Astrocyte of the cerebellum (primary cell): ENCODE results near the gene ASTN2.

ENCODE experiments used
- DNase-seq: peaks from one replicate; pipeline ENCODE4 v3.0.0-alpha.2; 2011; ENCODE audit warnings: low read depth
- H3K4me3 ChIP-seq: 2 replicates; pipeline ENCODE4 v1.5.1; 2011; ENCODE audit warnings: mild to moderate bottlenecking, low read depth, low read length, moderate library complexity
- in situ Hi-C: cut with HindIII; loops from 2 replicates; pipeline ENCODE4 v1.10.0; 2017; ENCODE audit warnings: low sequenced_read_pairs
- TF ChIP-seq, protein P1 (sequence below): IDR thresholded peaks from 2 replicates; pipeline ENCODE4 v1.5.1; 2012; ENCODE audit warnings: low read length, low read depth, moderate library complexity, mild to moderate bottlenecking; ENCODE audit errors: missing control alignments

Gene ASTN2

GRCh38 chr9:116476935-116477381 lies 937.9 kb downstream of the ASTN2 start:
- in situ Hi-C loops: no loop called here

GRCh38 chr9:116476002-116476401 lies 938.9 kb downstream of the ASTN2 start:
- H3K4me3 ChIP-seq: no peak overlapping the region
- TF ChIP-seq, protein P1, sequence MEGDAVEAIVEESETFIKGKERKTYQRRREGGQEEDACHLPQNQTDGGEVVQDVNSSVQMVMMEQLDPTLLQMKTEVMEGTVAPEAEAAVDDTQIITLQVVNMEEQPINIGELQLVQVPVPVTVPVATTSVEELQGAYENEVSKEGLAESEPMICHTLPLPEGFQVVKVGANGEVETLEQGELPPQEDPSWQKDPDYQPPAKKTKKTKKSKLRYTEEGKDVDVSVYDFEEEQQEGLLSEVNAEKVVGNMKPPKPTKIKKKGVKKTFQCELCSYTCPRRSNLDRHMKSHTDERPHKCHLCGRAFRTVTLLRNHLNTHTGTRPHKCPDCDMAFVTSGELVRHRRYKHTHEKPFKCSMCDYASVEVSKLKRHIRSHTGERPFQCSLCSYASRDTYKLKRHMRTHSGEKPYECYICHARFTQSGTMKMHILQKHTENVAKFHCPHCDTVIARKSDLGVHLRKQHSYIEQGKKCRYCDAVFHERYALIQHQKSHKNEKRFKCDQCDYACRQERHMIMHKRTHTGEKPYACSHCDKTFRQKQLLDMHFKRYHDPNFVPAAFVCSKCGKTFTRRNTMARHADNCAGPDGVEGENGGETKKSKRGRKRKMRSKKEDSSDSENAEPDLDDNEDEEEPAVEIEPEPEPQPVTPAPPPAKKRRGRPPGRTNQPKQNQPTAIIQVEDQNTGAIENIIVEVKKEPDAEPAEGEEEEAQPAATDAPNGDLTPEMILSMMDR: no peak
- no peak for DNase-seq
- in situ Hi-C loops: no loop called here

More at GRCh38 chr9:116476935-116477381, 937.9 kb downstream of the ASTN2 start:
- H3K4me3 ChIP-seq: no peak overlapping the region
- DNase-seq: no peak
- TF ChIP-seq, protein P1: no peak

- in situ Hi-C loops: no loop called here
These were observed 939.7 kb downstream of the ASTN2 start for GRCh38 chr9:116475201-116475600.

DNA sequence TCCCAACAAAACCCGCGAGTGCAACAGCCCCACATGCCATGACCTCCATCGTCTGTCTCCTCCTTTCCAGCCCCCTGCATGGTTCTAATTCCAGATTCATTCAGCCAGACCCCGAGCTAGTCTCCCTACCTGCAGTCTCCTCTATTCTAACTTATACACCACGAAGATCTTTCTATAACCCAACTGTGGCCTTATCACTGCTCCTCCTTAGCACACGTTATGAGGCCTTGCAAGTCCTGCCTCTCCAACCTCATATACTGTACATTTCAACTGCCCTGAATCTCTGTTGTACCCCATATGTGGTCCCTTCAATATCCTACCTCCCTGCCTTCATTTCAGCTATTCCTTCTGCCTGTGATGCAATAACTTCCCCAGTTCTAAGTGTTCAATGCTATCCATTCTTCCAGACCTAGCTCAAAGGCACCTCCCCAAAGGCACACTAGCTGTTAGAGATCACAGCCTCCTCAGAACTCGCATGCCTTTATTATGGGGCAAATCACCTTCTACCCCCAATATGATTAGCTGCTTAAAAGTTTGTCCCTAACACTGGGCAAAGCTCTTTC lies 942.8 kb downstream of the ASTN2 start:
- in situ Hi-C loops: no loop called here
- TF ChIP-seq, protein P1: no peak
- no peak overlapping the region for H3K4me3 ChIP-seq
- DNase-seq: no peak

More at GRCh38 chr9:116475201-116475600, 939.7 kb downstream of the ASTN2 start:
- TF ChIP-seq, protein P1: no peak
- no peak overlapping the region for H3K4me3 ChIP-seq
- no peak for DNase-seq

DNA sequence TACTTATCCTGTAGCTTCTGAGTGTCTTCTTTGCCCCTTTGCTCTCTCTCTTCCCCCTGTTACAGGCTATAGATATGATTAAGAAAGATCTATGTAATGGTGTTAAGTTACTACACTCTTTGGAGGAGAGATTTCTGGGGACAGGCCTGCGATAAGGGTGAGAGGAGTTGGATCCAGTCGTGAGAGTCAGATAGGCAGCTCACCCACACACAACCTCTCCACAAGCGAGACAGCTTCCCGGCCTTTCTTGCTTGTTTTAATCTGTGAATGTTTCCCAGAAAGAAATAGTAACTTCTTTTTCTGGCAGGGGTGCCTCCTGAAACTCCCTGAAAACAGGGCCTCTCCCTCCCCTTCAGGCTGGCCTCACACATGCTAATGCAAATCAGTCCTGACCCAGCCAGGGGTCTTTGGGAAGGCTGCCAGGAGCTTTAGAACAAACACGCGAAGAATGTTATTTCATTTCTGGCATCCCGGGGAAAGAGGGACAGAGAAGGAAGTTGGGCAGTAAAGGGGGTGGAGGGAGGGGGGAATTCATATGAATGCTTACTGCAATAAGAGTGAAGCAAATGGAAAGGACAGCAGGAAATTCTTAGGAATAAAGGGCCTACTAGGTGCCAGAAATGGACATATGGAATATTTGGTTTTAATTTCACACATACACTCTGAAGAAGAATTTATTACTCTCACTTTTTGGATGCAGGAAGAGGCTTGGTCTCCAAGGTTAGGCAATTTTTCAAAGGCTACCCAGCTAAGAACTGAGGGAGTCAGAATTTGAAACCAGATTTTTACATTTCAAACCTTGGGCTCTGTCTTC lies 943.6 kb downstream of the ASTN2 start:
- H3K4me3 ChIP-seq: no peak overlapping the region
- TF ChIP-seq, protein P1: no peak
- in situ Hi-C loops: no loop called here
- DNase-seq: peak; percentile 92

DNA sequence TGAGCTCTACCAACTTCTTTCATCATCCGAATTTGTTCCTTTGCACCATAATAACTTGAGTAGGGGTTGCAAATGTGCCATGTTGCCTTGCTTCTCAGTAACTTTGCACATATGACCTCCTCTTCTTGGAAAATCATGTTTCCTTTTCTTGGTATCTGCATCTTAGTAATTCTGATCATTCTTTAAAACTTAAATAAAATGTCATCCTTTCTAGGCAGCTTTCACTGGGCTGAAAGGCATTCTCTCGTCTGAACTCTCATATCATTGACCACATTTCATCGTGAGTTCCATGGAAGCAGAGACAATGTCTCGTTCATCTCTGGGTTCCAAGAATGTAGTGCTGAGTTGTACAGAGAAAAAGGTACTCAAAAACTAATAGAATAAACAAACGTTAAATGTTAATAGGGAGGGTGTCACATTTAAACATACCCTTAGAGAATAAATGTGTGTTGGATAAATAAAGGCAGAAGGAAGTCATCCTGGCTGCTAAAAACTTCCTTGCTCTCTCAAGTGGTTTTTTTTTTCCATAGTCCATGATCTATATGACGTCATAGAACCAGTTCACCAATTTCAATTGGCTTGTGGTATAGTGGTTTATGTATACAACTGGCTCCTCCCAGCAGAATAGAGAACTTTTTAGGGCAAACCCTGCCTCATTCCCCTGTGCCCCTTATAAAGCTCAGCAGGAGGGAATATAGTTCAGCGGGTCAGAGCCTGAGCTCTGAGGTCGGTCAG lies 945.9 kb downstream of the ASTN2 start:
- DNase-seq: no peak
- in situ Hi-C loops: no loop called here
- H3K4me3 ChIP-seq: no peak overlapping the region
- TF ChIP-seq, protein P1: no peak
